Fibroblast of lung (primary cell): ENCODE measurements around the gene NAV3.

Experiments
- EZH2 ChIP-seq: IDR thresholded peaks from 2 replicates; pipeline ENCODE4 v1.5.1; 2012; ENCODE audit warnings: low read length, control low read depth, mild to moderate bottlenecking; ENCODE audit errors: missing control alignments
- TF ChIP-seq, protein P1 (sequence below), 2 donors: IDR thresholded peaks in 1 of 2; conservative IDR thresholded peaks in 1 of 2; 1 replicate in 1 of 2; 2 replicates in 1 of 2; pipeline ENCODE4 v1.5.1; 2011 to 2012; ENCODE audit warnings: low read length in 2 of 2, control low read depth in 1 of 2, inconsistent platforms in 1 of 2, low read depth in 1 of 2, mild to moderate bottlenecking in 1 of 2

DNA sequence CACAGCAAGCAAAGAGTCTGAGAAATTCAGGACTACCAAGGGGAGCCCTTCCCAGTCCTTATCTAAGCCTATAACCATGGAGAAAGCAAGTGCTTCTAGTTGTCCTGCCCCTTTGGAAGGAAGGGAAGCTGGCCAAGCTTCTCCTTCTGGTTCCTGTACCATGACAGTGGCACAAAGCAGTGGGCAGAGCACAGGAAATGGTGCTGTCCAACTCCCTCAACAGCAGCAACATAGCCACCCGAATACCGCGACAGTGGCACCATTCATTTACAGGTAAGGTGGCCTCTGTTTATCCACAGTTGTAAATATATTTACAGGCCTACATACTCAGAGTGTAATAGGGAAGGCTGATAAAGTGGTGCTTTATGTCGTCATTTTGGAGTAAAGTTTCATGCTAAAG lies 176.5 kb downstream of the NAV3 start:
- TF ChIP-seq, protein P1, sequence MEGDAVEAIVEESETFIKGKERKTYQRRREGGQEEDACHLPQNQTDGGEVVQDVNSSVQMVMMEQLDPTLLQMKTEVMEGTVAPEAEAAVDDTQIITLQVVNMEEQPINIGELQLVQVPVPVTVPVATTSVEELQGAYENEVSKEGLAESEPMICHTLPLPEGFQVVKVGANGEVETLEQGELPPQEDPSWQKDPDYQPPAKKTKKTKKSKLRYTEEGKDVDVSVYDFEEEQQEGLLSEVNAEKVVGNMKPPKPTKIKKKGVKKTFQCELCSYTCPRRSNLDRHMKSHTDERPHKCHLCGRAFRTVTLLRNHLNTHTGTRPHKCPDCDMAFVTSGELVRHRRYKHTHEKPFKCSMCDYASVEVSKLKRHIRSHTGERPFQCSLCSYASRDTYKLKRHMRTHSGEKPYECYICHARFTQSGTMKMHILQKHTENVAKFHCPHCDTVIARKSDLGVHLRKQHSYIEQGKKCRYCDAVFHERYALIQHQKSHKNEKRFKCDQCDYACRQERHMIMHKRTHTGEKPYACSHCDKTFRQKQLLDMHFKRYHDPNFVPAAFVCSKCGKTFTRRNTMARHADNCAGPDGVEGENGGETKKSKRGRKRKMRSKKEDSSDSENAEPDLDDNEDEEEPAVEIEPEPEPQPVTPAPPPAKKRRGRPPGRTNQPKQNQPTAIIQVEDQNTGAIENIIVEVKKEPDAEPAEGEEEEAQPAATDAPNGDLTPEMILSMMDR (conservative IDR thresholded peaks at IDR 0.05 in 1 of 2, IDR thresholded peaks at IDR 0.05 in 1 of 2; ENCODE audit: low read depth in 1 of 2, low read length in 2 of 2), result no peak
- no peak for TF ChIP-seq EZH2
